ENCODE data around the gene ATL1. TPM values are rescaled to one million over a fixed set of nuclear protein-coding genes. Genes with fewer than 3 reads are reported as not detected.

Gene ATL1
- 3.2 and 3.7 TPM in 2 replicates for total RNA-seq

GRCh38 chr14:50559990-50560930, at the start of gene ATL1:
Gene ATL1, plus strand, starts transcription at chr14:50560145. Its CDS starts 121 bp downstream, at chr14:50560266.

GRCh38 chr14:50532502-50533240, 27.3 kb upstream of the ATL1 start, which contains the start of gene MAP4K5:
Gene MAP4K5, minus strand, starts transcription at chr14:50532569. Its CDS starts 520 bp downstream, at chr14:50532049.

GRCh38 chr14:50667996-50668825, 108.3 kb downstream of the ATL1 start, which contains the start of gene SAV1:
Gene SAV1, minus strand, starts transcription at chr14:50668306. Its CDS starts 339 bp downstream, at chr14:50667967.

Other genes with a start within 250 kb of the ATL1 start
- 1.5 and 3.7 TPM in 2 replicates for gene L2HGDH, start 247.9 kb upstream of the ATL1 start, total RNA-seq
- 3.9 and 11.0 TPM in 2 replicates for gene DMAC2L, start 247.8 kb upstream of the ATL1 start, total RNA-seq
- 6.7 and 9.0 TPM in 2 replicates for gene CDKL1, start 163.3 kb upstream of the ATL1 start, total RNA-seq
- gene MAP4K5, start 27.6 kb upstream of the ATL1 start, total RNA-seq: 71.0 and 96.0 TPM in 2 replicates
- gene SAV1, start 108.2 kb downstream of the ATL1 start, total RNA-seq: 21.8 and 26.5 TPM in 2 replicates

Data from cardiac ventricle fibroblast (primary cell).